Measurements from ENCODE around the gene KCNMA1. TPM values are rescaled to one million over a fixed set of nuclear protein-coding genes. Genes with fewer than 3 reads are reported as not detected.

The KCNMA1 gene
- total RNA-seq, 1 experiment from 2014 or later, result 0.49 TPM

DNA sequence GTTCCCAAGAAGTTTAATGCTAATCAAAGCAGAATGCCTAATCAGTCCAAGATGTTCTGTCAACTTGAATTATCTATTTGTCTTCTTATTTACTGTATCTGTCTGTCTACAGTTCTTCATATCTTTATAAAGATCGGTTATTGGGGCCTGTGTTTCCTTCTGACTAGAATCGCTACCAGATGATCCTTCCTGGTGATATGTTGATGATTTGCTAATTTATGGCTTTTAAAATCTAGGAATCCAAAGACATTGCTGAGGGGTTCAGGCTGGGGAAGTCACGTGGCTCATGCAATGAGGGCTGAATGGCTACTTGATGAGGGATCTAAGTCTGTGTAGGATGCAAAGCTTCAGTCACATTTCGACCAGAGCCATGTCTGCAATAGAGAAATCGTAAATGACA lies 536.3 kb downstream of the KCNMA1 start:
- ChIA-PET RAD21 (ENCODE audit: low non-redundant PET in 1 of 2, low total read pairs in 2 of 2, uncharacterized antibody in 2 of 2, unreplicated experiment in 2 of 2) (no interaction called here), POLR2A (no interaction called here), CTCF (no interaction called here)
- Histone ChIP-seq H3K79me2 (ENCODE audit: insufficient read depth, low read length) (no peaks in the 10 kb centered on the region), H3K9me2 (ENCODE audit: insufficient read depth) (no peaks in the 10 kb centered on the region), H2AFZ (ENCODE audit: low read depth, low read length, poor library complexity, severe bottlenecking) (no peak overlapping the region), H3K27ac (ENCODE audit: low read depth, low read length) (no peak overlapping the region), H4K20me1 (ENCODE audit: insufficient read depth) (no peaks in the 10 kb centered on the region), H3K4me1 (ENCODE audit: control insufficient read depth in 1 of 2, insufficient read depth in 2 of 2, low read length in 2 of 2) (no peaks in the 10 kb centered on the region), H3K9me3 (ENCODE audit: control insufficient read depth in 1 of 2, insufficient read depth in 1 of 2, low read depth in 1 of 2, low read length in 2 of 2) (no peaks in the 10 kb centered on the region), H3K9ac (ENCODE audit: low read length) (no peak overlapping the region), H3K27me3 (ENCODE audit: insufficient read depth, low read length) (peaks cover 75% of the 10 kb centered on the region), H3K4me2 (ENCODE audit: low read length) (no peak overlapping the region), H3K36me3 (ENCODE audit: control insufficient read depth in 1 of 2, insufficient read depth in 2 of 2, low read length in 2 of 2) (no peaks in the 10 kb centered on the region), H3K4me3 (replicated peaks in 1 of 2; ENCODE audit: low read depth in 1 of 2, low read length in 2 of 2) (no peak overlapping the region)
- no peak for DNase-seq (ENCODE audit: low read depth, low spot score)
- intact Hi-C loops (cut with micrococcal nuclease), result no loop called here
- no TSS peak for BruUV-seq (replicated peaks)
- ATAC-seq, result no peak
- TF ChIP-seq CBX3 (IDR thresholded peaks at IDR 0.05; ENCODE audit: low read depth), result no peak

DNA sequence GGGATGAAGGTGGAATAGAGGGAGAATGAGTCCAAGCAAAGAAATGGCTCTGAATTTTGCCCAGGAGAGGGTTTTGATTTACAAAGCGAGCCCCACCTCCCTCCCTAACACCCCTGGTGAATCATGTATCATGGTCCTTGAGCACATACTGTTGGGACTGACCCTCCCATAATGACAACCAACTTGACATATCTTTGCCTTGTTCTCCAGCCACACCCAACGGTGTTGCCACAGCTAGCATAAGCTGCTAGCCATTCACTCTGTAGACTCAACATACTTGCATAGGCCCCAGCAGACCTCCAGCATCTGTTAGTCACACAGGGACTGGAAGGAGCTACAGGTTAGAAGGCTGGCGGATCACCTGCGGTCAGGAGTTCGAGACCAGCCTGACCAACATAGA lies 538.5 kb downstream of the KCNMA1 start:
- Histone ChIP-seq H3K27me3 (ENCODE audit: insufficient read depth, low read length) (peaks cover 76% of the 10 kb centered on the region), H3K36me3 (ENCODE audit: control insufficient read depth in 1 of 2, insufficient read depth in 2 of 2, low read length in 2 of 2) (no peaks in the 10 kb centered on the region), H3K4me2 (ENCODE audit: low read length) (no peak overlapping the region), H2AFZ (ENCODE audit: low read depth, low read length, poor library complexity, severe bottlenecking) (no peak overlapping the region), H3K27ac (ENCODE audit: low read depth, low read length) (no peak overlapping the region), H3K9me3 (ENCODE audit: control insufficient read depth in 1 of 2, insufficient read depth in 1 of 2, low read depth in 1 of 2, low read length in 2 of 2) (no peaks in the 10 kb centered on the region), H3K4me3 (replicated peaks in 1 of 2; ENCODE audit: low read depth in 1 of 2, low read length in 2 of 2) (no peak overlapping the region), H4K20me1 (ENCODE audit: insufficient read depth) (no peaks in the 10 kb centered on the region), H3K9ac (ENCODE audit: low read length) (no peak overlapping the region), H3K4me1 (ENCODE audit: control insufficient read depth in 1 of 2, insufficient read depth in 2 of 2, low read length in 2 of 2) (no peaks in the 10 kb centered on the region), H3K9me2 (ENCODE audit: insufficient read depth) (no peaks in the 10 kb centered on the region), H3K79me2 (ENCODE audit: insufficient read depth, low read length) (no peaks in the 10 kb centered on the region)
- POLR2A ChIA-PET, result no interaction called here
- DNase-seq (ENCODE audit: low read depth, low spot score) (no peak), ATAC-seq (no peak)
- CTCF ChIA-PET, result no interaction called here
- intact Hi-C loops (cut with micrococcal nuclease), result no loop called here
- no peak for TF ChIP-seq SP1 (IDR thresholded peaks at IDR 0.05; ENCODE audit: low read depth)
- TF ChIP-seq POLR2AphosphoS5 (IDR thresholded peaks at IDR 0.05; ENCODE audit: low read depth, low read length), result no peak
- no peak for TF ChIP-seq ZFX (IDR thresholded peaks at IDR 0.05)
- TF ChIP-seq TCF7L2 (IDR thresholded peaks at IDR 0.05; ENCODE audit: borderline replicate concordance, extremely low read depth, insufficient read depth, insufficient read length), result no peak
- no peak for TF ChIP-seq EZH2 (IDR thresholded peaks at IDR 0.05)
- TF ChIP-seq POLR2A (IDR thresholded peaks at IDR 0.05; ENCODE audit: borderline replicate concordance, extremely low read depth, insufficient read depth, insufficient read length), result no peak
- TF ChIP-seq YY1 (IDR thresholded peaks at IDR 0.05; ENCODE audit: extremely low read depth, insufficient replicate concordance, low read depth, low read length), result no peak
- TF ChIP-seq ELF1 (IDR thresholded peaks at IDR 0.05; ENCODE audit: borderline replicate concordance, low read depth), result no peak
- BruUV-seq (replicated peaks), result no TSS peak
- RAD21 ChIA-PET (ENCODE audit: low non-redundant PET in 1 of 2, low total read pairs in 2 of 2, uncharacterized antibody in 2 of 2, unreplicated experiment in 2 of 2), result no interaction called here

All from HCT116 (cell line).